GM18505 (cell line): ENCODE data around the gene TMEM33.

ENCODE experiments used
- ATAC-seq: cut with Tn5 transposase; IDR thresholded peaks from one replicate; pipeline ENCODE4 v1.9.1; 2021; ENCODE audit not compliant: unreplicated experiment
- POLR2A ChIP-seq: IDR thresholded peaks from 4 replicates; pipeline ENCODE4 v1.6.1; 2011; ENCODE audit warnings: borderline replicate concordance; ENCODE audit not compliant: insufficient read depth, insufficient read length; ENCODE audit errors: extremely low read depth

TMEM33 gene

DNA sequence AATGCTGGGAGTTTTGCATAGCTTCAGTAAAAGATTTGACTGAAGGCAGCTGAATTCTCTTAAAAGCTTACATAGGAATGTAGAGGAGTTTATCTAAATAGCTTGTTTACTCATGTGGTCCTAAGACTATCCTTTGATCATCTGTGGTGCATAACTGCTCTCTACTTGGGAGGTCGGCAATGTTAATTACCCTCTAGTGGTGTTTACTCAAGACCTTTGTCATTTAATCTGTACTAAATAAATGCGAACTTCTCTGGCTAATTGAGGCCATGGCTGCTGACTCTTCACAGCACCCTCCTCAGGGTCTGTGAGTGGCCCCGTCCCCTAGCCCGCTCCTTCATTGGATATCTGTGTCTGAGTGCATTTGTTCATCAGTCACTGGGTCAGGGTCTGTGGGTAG lies 13.8 kb upstream of the TMEM33 start:
- ATAC-seq, result no peak
- no peak for TF ChIP-seq POLR2A

DNA sequence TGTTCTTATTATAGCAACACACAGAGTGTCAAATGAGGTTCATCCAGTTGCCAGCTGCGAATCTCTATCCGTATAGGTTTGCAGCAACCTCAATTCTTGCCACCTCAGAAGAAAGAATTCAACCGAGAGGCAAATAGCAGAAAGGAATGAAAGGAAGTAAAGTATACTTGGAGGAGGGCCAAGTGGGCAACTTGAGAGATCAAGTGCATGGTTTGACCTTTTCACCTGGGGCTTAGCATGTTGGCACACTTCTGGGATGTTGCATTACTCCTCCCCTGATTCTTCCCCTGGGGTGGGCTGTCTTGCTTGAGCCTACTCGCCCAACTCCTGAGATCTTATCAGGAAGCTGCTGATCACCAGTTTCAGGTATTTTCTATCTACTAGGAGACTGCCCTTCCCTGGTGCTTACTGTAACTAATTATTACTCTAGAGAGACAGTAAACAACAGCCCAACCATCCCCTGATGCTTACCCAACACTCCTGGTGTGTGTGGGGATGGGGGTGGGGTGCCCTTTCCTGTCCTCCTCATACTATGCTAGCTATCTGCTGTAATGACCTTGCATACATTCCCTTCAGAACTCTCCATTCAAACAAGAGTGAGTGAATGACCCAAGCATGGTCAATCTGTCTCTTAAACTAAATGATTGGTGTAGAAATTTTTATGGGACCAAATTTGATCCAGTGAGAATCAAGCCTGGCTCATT lies 7.3 kb upstream of the TMEM33 start:
- ATAC-seq, result no peak
- no peak for TF ChIP-seq POLR2A

DNA sequence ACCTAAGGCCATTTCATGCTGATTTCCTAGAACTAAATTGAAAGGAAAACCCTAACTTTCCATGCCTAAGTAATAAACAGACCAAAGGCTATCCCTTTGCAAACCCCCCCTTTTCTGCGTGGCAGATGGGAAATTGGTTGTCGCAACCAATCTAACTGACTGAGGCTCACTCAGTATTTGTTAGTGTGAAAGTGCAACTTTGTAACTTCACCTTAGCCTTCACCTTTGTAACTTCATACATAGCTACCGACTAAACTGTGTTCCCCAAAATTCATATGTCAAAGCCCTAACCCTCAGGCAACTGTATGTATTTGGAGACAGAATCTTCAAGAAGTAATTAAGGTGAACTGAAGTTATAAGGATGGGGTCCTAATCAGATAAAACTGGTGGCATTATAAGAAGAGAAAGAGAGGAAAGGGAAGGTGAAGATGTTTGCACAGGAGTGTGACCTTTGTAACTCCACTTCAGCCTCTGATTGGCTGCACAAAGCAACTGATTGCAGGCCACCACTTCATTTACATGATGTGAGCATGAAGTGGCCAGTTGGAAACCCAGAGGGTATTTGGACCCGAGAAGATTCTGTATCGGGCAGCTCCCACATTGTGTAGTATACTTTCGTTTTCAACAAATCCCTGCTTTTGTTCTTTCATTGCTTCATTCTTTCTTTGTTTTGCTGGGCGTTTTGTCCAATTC lies 4.9 kb upstream of the TMEM33 start:
- no peak for ATAC-seq
- no peak for TF ChIP-seq POLR2A

DNA sequence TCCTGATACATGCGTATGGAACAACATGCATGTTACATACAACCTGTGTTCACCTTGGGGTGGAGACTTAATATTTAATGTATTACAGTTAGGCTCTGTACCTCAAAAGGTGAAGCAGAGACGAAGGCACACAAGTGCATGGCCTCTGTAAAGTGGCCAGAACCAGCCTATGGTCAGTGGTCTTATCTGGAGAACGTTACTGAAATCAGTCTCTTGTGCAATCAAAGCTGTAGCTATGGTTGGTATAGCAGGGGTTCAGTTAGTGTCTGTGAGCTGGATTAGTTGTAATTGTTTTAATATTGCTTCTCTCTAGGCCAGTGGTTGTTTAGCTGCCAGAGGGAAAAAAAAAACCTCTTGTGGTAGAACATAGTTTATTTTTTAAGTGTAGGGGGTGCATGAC lies 2.2 kb upstream of the TMEM33 start:
- ATAC-seq, result no peak
- TF ChIP-seq POLR2A, result no peak

DNA sequence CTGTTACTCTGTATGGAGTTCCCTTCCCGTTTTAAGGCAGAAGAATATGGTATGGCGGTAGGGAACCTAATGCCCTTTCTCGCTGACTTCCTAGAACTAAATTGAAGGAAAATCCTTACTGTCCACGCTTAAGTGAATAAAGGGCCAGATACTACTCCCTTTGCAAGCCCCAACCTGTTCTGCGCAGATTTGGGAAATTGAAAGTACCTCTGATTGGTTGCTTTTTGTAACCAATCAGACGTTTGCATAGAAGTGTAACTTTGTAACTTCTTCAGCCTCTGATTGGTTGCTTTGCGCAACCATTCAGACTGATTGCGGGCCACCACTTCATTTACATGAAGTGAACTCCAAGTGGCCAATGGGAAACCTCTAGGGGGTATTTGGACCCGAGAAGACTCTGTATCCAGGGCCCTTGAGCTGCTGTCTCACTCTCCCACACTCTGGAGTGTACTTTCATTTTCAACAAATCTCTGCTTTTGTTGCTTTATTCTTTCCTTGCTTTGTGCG lies 1.2 kb upstream of the TMEM33 start:
- TF ChIP-seq POLR2A, result no peak
- ATAC-seq, result no peak

DNA sequence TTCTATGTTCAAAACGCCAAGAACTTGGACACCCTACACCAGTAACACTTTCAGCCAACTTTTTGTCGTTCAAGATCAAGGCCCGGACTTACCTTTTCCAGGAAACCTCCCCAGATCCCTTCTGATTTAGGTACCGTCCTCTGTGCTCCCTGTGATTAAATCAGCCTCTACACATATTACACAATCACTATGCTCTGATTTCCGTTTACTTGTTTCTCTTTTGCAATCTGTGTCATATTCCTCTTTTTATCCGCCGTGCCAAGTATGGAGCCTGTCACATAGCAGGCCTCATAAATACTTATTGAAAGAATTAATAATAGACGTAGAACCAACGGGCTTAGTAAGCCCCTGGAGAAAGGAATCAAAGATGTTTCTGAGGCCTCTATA lies 722 bp upstream of the TMEM33 start:
- no peak for ATAC-seq
- no peak for TF ChIP-seq POLR2A

DNA sequence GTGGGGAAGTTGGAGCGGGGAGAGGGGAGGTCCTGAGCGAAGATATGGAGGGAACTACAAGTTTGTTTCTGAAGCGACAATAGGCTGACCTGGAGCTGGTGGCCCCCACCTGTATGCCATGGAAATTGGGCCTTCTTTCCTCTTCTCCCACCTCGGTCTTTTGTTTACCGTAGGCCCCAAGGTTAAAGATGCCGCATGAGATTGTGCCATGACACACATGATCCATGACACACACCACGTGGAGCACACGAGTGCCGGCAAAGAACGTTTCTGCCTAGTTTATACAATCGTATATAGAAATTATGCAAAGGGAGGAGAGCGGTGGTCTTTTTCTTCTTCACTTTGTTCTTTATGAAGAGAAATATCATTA lies 408 bp downstream of the TMEM33 start:
- peak; percentile 9 for ATAC-seq
- no peak for TF ChIP-seq POLR2A

DNA sequence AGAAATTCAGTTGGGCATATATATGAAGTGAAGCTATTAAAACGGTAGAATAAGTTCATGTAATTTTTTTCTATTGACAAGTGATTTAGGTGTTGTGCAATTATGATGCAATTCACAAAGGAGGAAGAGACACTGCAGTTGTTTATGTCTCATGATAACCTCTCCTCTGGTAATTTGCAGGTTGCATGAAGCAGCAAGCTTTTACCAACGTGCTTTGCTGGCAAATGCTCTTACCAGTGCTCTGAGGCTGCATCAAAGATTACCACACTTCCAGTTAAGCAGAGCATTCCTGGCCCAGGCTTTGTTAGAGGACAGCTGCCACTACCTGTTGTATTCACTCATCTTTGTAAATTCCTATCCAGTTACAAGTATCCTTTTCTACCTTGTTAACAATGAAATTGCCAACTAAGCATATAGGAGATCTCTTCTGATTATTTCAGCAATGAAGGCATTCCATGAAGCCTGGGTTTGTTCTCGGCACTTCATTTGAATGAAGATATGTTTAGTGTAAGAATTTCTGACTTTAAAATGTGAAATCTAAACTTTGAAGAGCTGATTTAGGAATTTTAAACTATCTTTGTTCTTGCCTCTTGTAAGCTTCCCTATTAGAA lies 3.9 kb downstream of the TMEM33 start:
- no peak for ATAC-seq
- TF ChIP-seq POLR2A, result no peak

DNA sequence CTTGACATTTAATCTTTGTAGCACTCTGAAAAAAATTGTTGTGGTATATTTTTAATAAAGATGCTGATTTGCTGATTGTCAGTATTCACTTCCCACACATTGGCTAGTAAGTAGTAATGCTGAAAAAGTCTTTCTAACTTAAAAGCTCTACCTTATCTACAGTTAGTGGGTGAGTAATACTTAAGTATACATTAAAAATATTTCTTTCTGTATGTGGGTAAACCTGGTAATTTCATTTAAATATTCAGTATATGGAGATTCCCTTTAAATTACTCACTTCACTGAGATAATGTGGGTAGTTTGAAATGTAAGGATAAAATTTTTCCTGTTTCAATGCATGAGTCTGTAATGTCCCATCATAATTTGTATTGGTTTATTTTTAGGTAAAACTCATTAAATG lies 5.6 kb downstream of the TMEM33 start:
- ATAC-seq, result no peak
- TF ChIP-seq POLR2A, result no peak

DNA sequence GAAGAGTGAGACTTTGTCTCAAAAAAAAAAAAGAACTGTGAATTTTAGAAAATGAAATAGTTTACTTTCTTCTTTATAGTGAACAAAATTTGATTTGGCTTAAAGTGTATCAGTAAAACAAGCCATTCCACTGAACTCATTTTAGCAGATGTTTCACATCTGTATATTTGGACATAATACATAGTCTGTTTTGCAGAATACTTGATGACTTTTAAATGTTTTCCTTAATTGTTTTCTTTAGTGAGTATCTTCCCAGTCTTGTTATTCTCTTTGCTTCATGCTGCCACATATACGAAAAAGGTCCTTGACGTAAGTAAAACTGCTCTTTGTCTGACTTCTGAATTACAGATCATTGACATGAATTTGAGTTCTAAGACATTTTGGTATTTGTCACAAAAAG lies 8.3 kb downstream of the TMEM33 start:
- no peak for ATAC-seq
- TF ChIP-seq POLR2A, result no peak

DNA sequence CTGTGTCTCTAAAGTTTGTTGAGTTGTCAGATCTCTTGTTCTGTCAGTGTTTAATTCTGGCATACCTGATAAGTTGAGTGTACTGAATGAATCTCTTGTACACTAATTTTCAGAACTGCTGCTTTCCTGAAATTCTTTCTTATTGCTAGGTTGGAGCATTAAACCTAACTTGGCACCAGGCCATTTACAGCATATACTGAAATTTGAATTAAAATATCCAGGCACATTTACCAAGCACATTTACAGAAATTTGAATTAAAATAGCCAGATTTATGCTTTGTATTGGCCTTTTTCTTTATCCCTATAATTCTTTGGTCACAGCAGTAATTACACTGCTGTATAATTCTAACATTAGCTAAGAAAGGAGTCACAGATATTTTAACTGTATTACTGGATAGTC lies 8.9 kb downstream of the TMEM33 start:
- no peak for ATAC-seq
- TF ChIP-seq POLR2A, result no peak

DNA sequence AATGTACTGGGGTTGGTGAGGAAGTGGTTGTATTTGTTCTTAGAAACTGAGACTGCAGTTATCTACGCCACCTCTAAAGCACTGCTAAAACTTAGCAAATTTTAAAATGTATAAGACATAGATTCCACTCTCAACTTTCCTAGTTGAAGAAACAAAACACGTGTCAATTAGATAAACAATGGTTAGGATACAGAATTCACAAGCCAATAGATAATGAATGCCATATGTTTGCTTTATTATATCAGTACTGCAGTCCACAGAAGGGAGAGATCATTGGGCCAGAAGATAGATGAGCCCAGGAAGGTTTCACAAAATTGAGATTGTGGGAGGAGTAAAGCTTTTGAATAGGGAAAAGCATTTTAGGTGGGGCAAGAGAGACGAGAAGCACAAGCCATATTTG lies 14.3 kb downstream of the TMEM33 start:
- no peak for ATAC-seq
- TF ChIP-seq POLR2A, result no peak

DNA sequence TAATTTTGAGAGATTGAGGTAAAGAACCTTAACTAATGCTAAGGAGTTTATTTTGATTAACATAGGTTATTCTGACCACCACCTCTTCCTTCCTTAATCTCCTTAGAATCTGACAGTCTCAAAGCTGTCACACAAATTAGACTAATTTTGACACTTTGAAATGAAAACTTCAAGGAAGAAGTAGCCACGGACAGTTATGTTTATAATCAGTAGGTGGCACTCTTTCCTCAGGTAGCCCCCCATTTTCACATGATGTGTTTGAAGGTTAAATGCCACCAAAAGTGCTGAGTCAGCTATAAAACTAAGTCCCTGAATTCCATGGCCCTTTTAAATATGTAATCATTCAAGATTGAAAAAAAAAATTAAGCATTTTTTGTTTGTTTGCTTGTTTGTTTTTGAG lies 22.4 kb downstream of the TMEM33 start:
- TF ChIP-seq POLR2A, result no peak
- ATAC-seq, result peak; percentile 68

DNA sequence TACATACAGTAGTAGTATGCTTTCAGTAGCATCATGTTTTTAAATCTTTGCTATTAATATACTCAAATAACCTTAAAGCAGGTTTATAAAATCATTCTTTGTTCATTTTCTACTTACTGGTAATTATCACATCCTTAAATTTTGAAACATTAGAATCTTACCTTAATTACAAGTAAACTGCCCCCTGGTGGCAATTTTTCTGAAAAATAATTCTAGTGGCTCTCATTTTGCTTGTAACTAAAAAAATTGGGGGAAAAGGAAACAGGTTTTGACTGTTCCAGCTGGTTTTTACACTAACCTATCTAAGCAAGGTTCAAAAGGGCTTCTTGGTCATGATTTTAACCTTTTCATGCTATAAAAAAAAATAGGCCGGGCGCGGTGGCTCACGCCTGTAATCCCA lies 27.9 kb downstream of the TMEM33 start:
- ATAC-seq, result no peak
- TF ChIP-seq POLR2A, result no peak

DNA sequence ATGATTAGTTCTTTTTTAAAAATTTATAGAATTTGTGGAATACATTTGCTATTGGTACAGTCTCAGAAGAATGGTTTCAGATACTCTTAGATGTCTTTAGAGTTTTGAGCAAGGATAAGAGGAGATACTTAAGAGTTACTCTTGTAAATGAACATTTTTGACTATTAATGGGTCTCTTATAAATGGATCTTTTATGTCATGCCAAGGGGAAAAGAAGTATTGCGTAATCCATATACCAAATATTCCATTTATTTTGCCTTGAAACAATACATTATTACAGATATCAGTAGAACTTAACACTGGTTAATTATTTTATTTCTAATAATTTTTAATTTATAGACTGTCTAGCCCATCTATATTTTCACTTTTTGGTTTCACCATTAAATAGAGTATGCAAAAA lies 29.2 kb downstream of the TMEM33 start:
- TF ChIP-seq POLR2A, result no peak
- no peak for ATAC-seq

DNA sequence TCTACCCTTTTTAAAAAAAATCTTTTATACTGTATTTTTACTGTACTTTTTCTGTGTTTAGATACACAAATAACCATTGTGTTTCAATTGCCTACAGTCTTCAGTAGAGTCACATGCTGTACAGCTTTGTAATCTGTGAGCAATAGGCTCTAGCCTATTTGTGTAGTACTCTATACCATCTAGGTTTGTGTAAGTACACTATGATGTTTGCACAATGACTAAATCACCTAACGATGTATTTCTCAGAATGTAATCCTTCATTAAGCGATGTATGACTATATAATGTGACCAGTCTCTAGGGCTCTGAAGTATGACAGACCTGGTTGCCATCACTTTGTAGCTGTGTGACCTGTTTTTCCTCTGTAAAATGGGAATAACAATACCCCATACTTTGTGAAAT lies 32.2 kb downstream of the TMEM33 start:
- no peak for TF ChIP-seq POLR2A
- no peak for ATAC-seq
